ENCODE results near the gene IFNL3. TPM values are rescaled to one million over a fixed set of nuclear protein-coding genes. Genes with fewer than 3 reads are reported as not detected.
"Not testable (repeated sequence)": the region's sequence is repeated elsewhere in the genome, so short reads cannot be mapped to it uniquely, and the experiment has no call there.

Gene IFNL3
- not detected in 2 replicates for total RNA-seq

- not testable (repeated sequence) for H3K4me3 ChIP-seq (ENCODE audit: low read depth, low read length); H3K36me3 ChIP-seq (ENCODE audit: control insufficient read depth, insufficient read depth, low read length); DNase-seq (ENCODE audit: low read depth)
- peaks cover 21% of the 10 kb centered on the region for H3K27me3 ChIP-seq (ENCODE audit: control insufficient read depth, insufficient read depth, low read length)
- FAIRE-seq: peak; percentile 98
Observed at GRCh38 chr19:39244410-39245100, at the start of gene IFNL3. Gene IFNL3 (minus strand): TSS chr19:39245006. CDS start chr19:39244967, 39 bp downstream.

GRCh38 chr19:39293394-39293793 is 48.6 kb upstream of the IFNL3 start:
- no peaks in the 10 kb centered on the region for H3K27me3 ChIP-seq (ENCODE audit: control insufficient read depth, insufficient read depth, low read length)
- H3K4me3 ChIP-seq (ENCODE audit: low read depth, low read length): no peak overlapping the region
- no peak for TF ChIP-seq CTCF (IDR thresholded peaks at IDR 0.05; ENCODE audit: insufficient read depth, low read length, severe bottlenecking)
- FAIRE-seq (no peak), DNase-seq (ENCODE audit: low read depth) (no peak)
- no peaks in the 10 kb centered on the region for H3K36me3 ChIP-seq (ENCODE audit: control insufficient read depth, insufficient read depth, low read length)

- no peak for DNase-seq (ENCODE audit: low read depth)
- no peak for TF ChIP-seq CTCF (IDR thresholded peaks at IDR 0.05; ENCODE audit: insufficient read depth, low read length, severe bottlenecking)
- FAIRE-seq: no peak
- Histone ChIP-seq H3K27me3 (ENCODE audit: control insufficient read depth, insufficient read depth, low read length) (no peaks in the 10 kb centered on the region), H3K4me3 (ENCODE audit: low read depth, low read length) (no peak overlapping the region), H3K36me3 (ENCODE audit: control insufficient read depth, insufficient read depth, low read length) (no peaks in the 10 kb centered on the region)
Observed at GRCh38 chr19:39284032-39284431, 39.2 kb upstream of the IFNL3 start.

GRCh38 chr19:39282021-39282420 is 37.2 kb upstream of the IFNL3 start:
- no peak for DNase-seq (ENCODE audit: low read depth)
- no peaks in the 10 kb centered on the region for H3K27me3 ChIP-seq (ENCODE audit: control insufficient read depth, insufficient read depth, low read length)
- no peak for TF ChIP-seq CTCF (IDR thresholded peaks at IDR 0.05; ENCODE audit: insufficient read depth, low read length, severe bottlenecking)
- FAIRE-seq: no peak
- H3K4me3 ChIP-seq (ENCODE audit: low read depth, low read length): no peak overlapping the region
- no peaks in the 10 kb centered on the region for H3K36me3 ChIP-seq (ENCODE audit: control insufficient read depth, insufficient read depth, low read length)

- DNase-seq (ENCODE audit: low read depth): peak; percentile 34
- FAIRE-seq: peak; percentile 83
- TF ChIP-seq CTCF (IDR thresholded peaks at IDR 0.05; ENCODE audit: insufficient read depth, low read length, severe bottlenecking): no peak
- H3K36me3 ChIP-seq (ENCODE audit: control insufficient read depth, insufficient read depth, low read length): no peaks in the 10 kb centered on the region
- H3K27me3 ChIP-seq (ENCODE audit: control insufficient read depth, insufficient read depth, low read length): no peaks in the 10 kb centered on the region
- H3K4me3 ChIP-seq (ENCODE audit: low read depth, low read length): no peak overlapping the region
Observed at GRCh38 chr19:39277598-39277997, 32.8 kb upstream of the IFNL3 start.

GRCh38 chr19:39276740-39277139 is 31.9 kb upstream of the IFNL3 start:
- Histone ChIP-seq H3K27me3 (ENCODE audit: control insufficient read depth, insufficient read depth, low read length) (no peaks in the 10 kb centered on the region), H3K36me3 (ENCODE audit: control insufficient read depth, insufficient read depth, low read length) (no peaks in the 10 kb centered on the region), H3K4me3 (ENCODE audit: low read depth, low read length) (no peak overlapping the region)
- no peak for DNase-seq (ENCODE audit: low read depth)
- no peak for TF ChIP-seq CTCF (IDR thresholded peaks at IDR 0.05; ENCODE audit: insufficient read depth, low read length, severe bottlenecking)
- FAIRE-seq: no peak

Measured in bronchial epithelial cell (primary cell).